Caco-2 (cell line): ENCODE results near the gene CENPQ. TPM values are rescaled to one million over a fixed set of nuclear protein-coding genes. Genes with fewer than 3 reads are reported as not detected.
"Not testable (repeated sequence)": the region's sequence is repeated elsewhere in the genome, so short reads cannot be mapped to it uniquely, and the experiment has no call there.

Experiments used
- BruUV-seq: library from RNA; stranded (reverse); fragments of 400-500 nt; replicated peaks from 2 replicates; lab custom pipeline; 2021; lab: Mats Ljungman, UMichigan
- CTCF ChIA-PET: fragments of 300-600 bp; sonication (Branson Sonifier 250); formaldehyde crosslinking; loops from one replicate; lab custom pipeline; 2022; ENCODE audit warnings: antibody characterized with exemption; lab: Charles Lee
- POLR2A ChIA-PET: fragments of 300-600 bp; sonication (Branson Sonifier 250); formaldehyde crosslinking; loops from one replicate; lab custom pipeline; 2022; ENCODE audit warnings: antibody characterized with exemption; lab: Charles Lee
- DNase-seq, 2 experiments: peaks; one replicate each; pipeline versions ENCODE4 v3.0.0 to v3.0.0-alpha.2; 2020 to 2022
- H3K27me3 ChIP-seq: replicated peaks from 2 replicates; pipeline ENCODE4 v1.6.0; 2011; ENCODE audit warnings: low read length; ENCODE audit not compliant: control insufficient read depth, insufficient read depth
- H3K36me3 ChIP-seq: 2 replicates; pipeline ENCODE4 v1.5.1; 2011; ENCODE audit warnings: low read length; ENCODE audit not compliant: control insufficient read depth, insufficient read depth
- H3K4me1 ChIP-seq: fragments of 250-450 bp; sonication (Bioruptor Pico); 2 replicates; pipeline ENCODE4 v1.5.1; 2020; ENCODE audit warnings: mild to moderate bottlenecking
- H3K4me3 ChIP-seq: 2 replicates; pipeline ENCODE4 v1.5.1; 2011; ENCODE audit warnings: low read depth, mild to moderate bottlenecking, control low read depth, low read length
- H3K9me3 ChIP-seq: fragments of 250-450 bp; sonication (Bioruptor Pico); 2 replicates; pipeline ENCODE4 v1.5.1; 2020; ENCODE audit warnings: mild to moderate bottlenecking, moderate library complexity
- H3K27ac Mint-ChIP-seq: one replicate; pipeline ENCODE4 v1.8.0; 2022; ENCODE audit warnings: mixed read lengths; ENCODE audit not compliant: unreplicated experiment
- H3K27me3 Mint-ChIP-seq: one replicate; pipeline ENCODE4 v1.8.0; 2022; ENCODE audit warnings: mixed read lengths; ENCODE audit not compliant: insufficient read depth, unreplicated experiment
- H3K36me3 Mint-ChIP-seq: one replicate; pipeline ENCODE4 v1.8.0; 2022; ENCODE audit warnings: mild to moderate bottlenecking, mixed read lengths; ENCODE audit not compliant: insufficient read depth, unreplicated experiment
- H3K4me1 Mint-ChIP-seq: one replicate; pipeline ENCODE4 v1.8.0; 2022; ENCODE audit warnings: low read depth, mixed read lengths; ENCODE audit not compliant: unreplicated experiment
- H3K4me3 Mint-ChIP-seq: one replicate; pipeline ENCODE4 v1.8.0; 2022; ENCODE audit warnings: mild to moderate bottlenecking, moderate library complexity, mixed read lengths; ENCODE audit not compliant: unreplicated experiment
- H3K9me3 Mint-ChIP-seq: one replicate; pipeline ENCODE4 v1.8.0; 2022; ENCODE audit warnings: mixed read lengths; ENCODE audit not compliant: unreplicated experiment
- CTCF ChIP-seq, 2 experiments: fragments of 200-600 bp in 1 of 2; IDR thresholded peaks; 1 replicate in 1 of 2; 2 replicates in 1 of 2; pipeline versions ENCODE4 v1.5.1 to v1.8.0; 2011 to 2022; ENCODE audit warnings: antibody characterized with exemption in 1 of 2, control low read depth in 1 of 2, inconsistent platforms in 1 of 2, low read depth in 1 of 2, low read length in 1 of 2, mild to moderate bottlenecking in 1 of 2, moderate library complexity in 1 of 2; ENCODE audit not compliant: insufficient read depth in 1 of 2, severe bottlenecking in 1 of 2, unreplicated experiment in 1 of 2
- intact Hi-C: fragments of 100-400 bp; cut with micrococcal nuclease; formaldehyde crosslinking; loops from one replicate; pipeline ENCODE4 v1.10.0; 2022; ENCODE audit not compliant: unreplicated experiment
- total RNA-seq: library from RNA; stranded (reverse); gene quantifications from 2 replicates; pipeline ENCODE4 v1.2.3, GENCODE V29; 2022

The CENPQ gene
- total RNA-seq, 1 experiment from 2014 or later, result 13.4 TPM

- intact Hi-C loops, result loop anchor here (5.0 kb wide), 1 partner anchor 58 kb away; no protein-coding TSS in a partner anchor
These were observed 1.5 kb downstream of the CENPQ start for GRCh38 chr6:49464691-49465090.

GRCh38 chr6:49468042-49468441 is 4.9 kb downstream of the CENPQ start:
- Mint-ChIP-seq H3K4me3 (no peak overlapping the region), H3K4me1 (no peaks in the 10 kb centered on the region), H3K9me3 (no peaks in the 10 kb centered on the region), H3K27me3 (no peaks in the 10 kb centered on the region), H3K36me3 (peaks cover 15% of the 10 kb centered on the region), H3K27ac (no peak overlapping the region)
- ChIA-PET POLR2A (no interaction called here), CTCF (no interaction called here)
- intact Hi-C loops, result no loop called here
- TF ChIP-seq CTCF (IDR thresholded peaks at IDR 0.05; ENCODE audit: insufficient read depth in 1 of 2, low read depth in 1 of 2, low read length in 1 of 2, severe bottlenecking in 1 of 2, unreplicated experiment in 1 of 2), result no peak
- no TSS peak for BruUV-seq
- no peaks in the 10 kb centered on the region for H3K4me1 ChIP-seq
- no peaks in the 10 kb centered on the region for H3K27me3 ChIP-seq
- no peaks in the 10 kb centered on the region; the same call in 1 of the 2 replicates for H3K36me3 ChIP-seq
- DNase-seq, result no peak
- no peaks in the 10 kb centered on the region for H3K9me3 ChIP-seq
- no peak overlapping the region for H3K4me3 ChIP-seq

More at GRCh38 chr6:49464691-49465090, 1.5 kb downstream of the CENPQ start:
- no peak for TF ChIP-seq CTCF (IDR thresholded peaks at IDR 0.05; ENCODE audit: insufficient read depth in 1 of 2, low read depth in 1 of 2, low read length in 1 of 2, severe bottlenecking in 1 of 2, unreplicated experiment in 1 of 2)
- BruUV-seq, result no TSS peak
- no peak overlapping the region for H3K27ac Mint-ChIP-seq
- ChIA-PET CTCF (no interaction called here), POLR2A (no interaction called here)
- H3K9me3 Mint-ChIP-seq, result no peaks in the 10 kb centered on the region
- peaks cover 8% of the 10 kb centered on the region for H3K36me3 Mint-ChIP-seq
- no peaks in the 10 kb centered on the region for H3K36me3 ChIP-seq
- H3K4me3 ChIP-seq, result no peak overlapping the region
- H3K4me1 ChIP-seq, result peaks cover 5% of the 10 kb centered on the region; the same call in 1 of the 2 replicates
- H3K4me1 Mint-ChIP-seq, result no peaks in the 10 kb centered on the region
- no peaks in the 10 kb centered on the region for H3K27me3 Mint-ChIP-seq
- H3K4me3 Mint-ChIP-seq, result peak overlapping the region; percentile 86
- DNase-seq, result no peak
- H3K27me3 ChIP-seq, result no peaks in the 10 kb centered on the region
- no peaks in the 10 kb centered on the region for H3K9me3 ChIP-seq

GRCh38 chr6:49476564-49476963 is 13.4 kb downstream of the CENPQ start:
- DNase-seq, H3K27me3 ChIP-seq, CTCF ChIA-PET, H3K27ac Mint-ChIP-seq, H3K4me1 ChIP-seq, H3K4me3 Mint-ChIP-seq, BruUV-seq, POLR2A ChIA-PET, H3K4me1 Mint-ChIP-seq, H3K4me3 ChIP-seq, H3K9me3 Mint-ChIP-seq, H3K27me3 Mint-ChIP-seq, intact Hi-C loops, H3K36me3 ChIP-seq, H3K9me3 ChIP-seq: not testable (repeated sequence)
- H3K36me3 Mint-ChIP-seq, result peaks cover 43% of the 10 kb centered on the region
